Measurements from ENCODE around the gene MECR.

Gene MECR

DNA sequence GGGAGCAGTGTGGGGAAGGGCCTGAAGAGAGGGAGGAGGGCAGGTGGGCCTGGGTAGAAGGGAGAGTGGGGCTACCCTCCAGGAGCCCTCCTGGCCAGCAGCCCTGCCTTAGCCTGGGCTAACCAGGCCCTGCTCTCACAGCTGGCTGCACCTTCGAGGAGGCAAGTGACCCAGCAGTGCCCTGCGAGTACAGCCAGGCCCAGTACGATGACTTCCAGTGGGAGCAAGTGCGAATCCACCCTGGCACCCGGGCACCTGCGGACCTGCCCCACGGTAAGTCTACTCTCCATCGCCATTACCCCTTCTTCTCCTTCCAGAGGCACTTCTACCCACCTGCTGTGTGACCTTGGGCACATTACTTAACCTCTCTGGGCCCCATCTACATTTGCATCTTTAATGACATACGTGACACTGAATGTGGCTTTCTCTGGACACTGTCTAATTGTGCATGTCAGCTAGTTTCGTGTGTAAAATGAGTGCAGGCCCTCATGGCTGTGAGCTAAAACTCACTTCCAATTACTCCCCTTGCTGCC, 24.5 kb upstream of the MECR start:
- no peak for DNase-seq (ENCODE audit: low read depth, low spot score)

DNA sequence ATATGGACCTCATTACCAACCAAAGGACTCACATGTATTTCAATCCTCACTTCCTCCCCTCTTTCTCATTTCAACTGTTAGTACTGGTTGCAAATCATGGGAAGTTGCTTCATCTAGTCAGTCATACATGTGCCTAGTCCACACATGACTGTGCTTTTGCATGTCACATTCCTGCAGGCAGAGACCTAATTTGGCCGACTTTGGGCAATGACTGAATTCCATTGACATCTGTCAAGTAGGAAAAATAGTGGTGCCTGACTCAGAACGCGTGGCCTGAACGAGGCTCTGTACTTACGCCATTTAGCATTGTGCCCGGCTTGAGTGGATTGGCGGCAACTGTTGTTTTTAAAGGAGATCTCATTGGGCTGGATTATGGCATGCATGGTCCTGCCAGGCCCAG, 23.6 kb upstream of the MECR start:
- no peak for DNase-seq (ENCODE audit: low read depth, low spot score)

GRCh38 chr1:29253180-29253579, 22.4 kb upstream of the MECR start:
- DNase-seq (ENCODE audit: low read depth, low spot score): no peak

DNA sequence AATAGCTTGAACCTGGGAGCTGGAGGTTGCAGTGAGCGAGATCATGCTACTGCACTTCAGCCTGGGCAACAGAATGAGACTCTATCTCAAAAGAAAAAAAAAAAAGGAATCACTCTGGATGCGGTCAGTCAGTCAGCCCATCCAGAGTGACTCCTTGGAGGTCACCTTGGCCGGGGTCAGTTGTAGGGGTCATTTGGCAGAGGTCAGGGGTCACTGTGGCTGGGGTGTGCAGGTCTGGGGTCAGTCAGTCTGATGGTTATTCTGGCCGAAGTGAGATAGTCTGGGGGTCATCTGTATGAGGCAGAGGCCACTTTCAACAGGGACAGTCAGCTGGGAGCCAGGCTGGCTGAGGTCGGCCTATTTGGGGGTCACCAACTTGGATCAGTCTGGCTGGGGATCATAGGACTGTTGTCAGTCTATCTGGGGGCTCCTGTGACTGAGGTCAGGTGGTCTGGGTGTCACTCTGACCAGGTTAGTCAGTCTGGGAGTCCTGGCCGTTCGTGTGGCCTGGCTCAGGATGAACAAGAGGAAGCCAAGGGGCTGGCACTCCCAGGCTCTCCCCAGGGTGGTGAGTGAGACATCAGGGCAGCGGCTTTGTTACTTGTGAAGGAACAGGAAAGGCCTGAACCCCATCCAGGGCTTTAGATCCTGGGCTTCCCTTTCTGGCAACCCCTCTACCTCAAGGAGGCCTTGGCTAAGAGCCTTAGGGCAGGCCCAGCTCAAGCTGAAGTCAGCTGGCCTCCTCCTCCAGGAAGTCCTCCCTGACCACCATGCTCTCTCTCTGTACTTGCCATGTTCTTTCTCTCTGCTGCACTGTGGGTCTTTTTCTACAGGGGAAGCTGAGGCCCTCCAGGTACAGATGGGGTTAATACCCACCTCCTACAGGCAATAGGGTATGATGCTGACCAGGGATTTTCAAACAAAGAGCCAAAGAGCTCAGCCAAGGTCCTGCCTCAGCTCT, 20.7 kb upstream of the MECR start:
- no peak for DNase-seq (ENCODE audit: low read depth, low spot score)

DNA sequence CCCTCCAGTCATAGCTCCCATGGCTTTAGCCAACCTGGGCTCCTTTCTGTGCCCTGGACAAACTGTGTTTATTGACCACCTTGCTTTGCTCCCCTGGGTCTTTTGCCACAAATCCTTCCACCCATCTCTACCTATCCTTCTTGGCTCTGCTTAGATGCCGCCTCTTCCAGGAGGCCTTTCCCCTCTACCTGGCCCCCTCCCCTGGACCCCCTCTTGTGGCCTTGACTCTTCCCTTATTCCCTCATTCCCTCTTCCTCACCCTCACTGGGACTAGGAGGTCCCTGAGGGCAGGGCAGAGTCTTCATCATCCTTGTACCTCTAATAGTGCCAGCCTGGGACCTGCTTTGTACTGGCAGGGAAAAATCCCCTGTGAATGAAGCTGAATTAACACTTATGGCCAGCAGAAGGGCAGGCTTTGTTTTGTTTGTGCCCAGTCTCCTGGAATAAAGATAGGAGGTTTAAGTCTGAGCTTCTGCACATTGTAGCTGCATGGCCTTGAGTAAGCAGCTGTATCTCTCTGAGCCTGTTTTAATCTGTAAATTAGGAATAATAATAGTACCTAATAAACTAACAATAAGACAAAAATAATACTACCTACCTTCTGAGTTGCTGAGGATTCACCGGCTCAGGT, 19.3 kb upstream of the MECR start:
- no peak for DNase-seq (ENCODE audit: low read depth, low spot score)

GRCh38 chr1:29249170-29249691, 18.5 kb upstream of the MECR start:
- DNase-seq (ENCODE audit: low read depth, low spot score): peak; percentile 86

GRCh38 chr1:29248409-29248808, 17.7 kb upstream of the MECR start:
- DNase-seq (ENCODE audit: low read depth, low spot score): no peak

- DNase-seq (ENCODE audit: low read depth, low spot score): no peak
Observed at GRCh38 chr1:29247571-29248273, 17.0 kb upstream of the MECR start.

DNA sequence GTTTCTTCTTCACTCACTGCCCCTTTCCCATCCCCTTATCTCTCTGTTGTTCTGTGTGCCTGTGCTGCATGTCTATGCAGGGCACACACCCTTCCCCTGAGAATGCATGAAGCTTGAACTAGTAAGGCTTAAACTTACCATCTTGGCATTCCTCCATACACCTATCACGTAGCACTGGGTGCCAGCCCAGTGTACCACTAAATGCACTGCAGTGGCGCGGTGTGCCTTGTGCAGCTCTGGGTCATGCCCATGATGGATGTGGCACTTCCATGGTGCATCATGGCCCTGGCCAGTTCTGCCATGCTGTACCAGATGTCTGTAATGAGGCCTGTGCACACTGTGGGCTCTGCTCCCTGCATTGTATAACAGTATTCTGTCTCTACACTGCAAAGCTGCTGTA, 16.3 kb upstream of the MECR start:
- DNase-seq (ENCODE audit: low read depth, low spot score): no peak

- no peak for DNase-seq (ENCODE audit: low read depth, low spot score)
Observed at GRCh38 chr1:29245876-29246275, 15.1 kb upstream of the MECR start.

GRCh38 chr1:29245261-29245660, 14.5 kb upstream of the MECR start:
- DNase-seq (ENCODE audit: low read depth, low spot score): no peak

DNA sequence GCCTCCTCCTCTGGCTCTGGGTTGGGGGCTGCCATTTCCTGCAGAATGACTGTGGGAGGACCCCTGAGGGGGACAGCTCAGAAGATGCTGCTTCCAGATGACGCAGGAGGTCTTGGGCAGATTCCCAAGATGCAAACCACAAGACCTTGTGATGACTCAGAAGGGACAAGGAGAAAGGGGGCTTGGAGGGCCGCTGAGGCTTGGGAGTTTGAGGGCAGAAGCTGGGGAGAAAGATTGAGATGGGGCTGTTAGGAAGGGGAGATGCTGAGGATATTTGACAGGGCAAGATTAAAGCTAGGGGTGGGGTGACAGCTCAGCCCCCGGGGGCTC, 13.1 kb upstream of the MECR start:
- DNase-seq (ENCODE audit: low read depth, low spot score): no peak

DNA sequence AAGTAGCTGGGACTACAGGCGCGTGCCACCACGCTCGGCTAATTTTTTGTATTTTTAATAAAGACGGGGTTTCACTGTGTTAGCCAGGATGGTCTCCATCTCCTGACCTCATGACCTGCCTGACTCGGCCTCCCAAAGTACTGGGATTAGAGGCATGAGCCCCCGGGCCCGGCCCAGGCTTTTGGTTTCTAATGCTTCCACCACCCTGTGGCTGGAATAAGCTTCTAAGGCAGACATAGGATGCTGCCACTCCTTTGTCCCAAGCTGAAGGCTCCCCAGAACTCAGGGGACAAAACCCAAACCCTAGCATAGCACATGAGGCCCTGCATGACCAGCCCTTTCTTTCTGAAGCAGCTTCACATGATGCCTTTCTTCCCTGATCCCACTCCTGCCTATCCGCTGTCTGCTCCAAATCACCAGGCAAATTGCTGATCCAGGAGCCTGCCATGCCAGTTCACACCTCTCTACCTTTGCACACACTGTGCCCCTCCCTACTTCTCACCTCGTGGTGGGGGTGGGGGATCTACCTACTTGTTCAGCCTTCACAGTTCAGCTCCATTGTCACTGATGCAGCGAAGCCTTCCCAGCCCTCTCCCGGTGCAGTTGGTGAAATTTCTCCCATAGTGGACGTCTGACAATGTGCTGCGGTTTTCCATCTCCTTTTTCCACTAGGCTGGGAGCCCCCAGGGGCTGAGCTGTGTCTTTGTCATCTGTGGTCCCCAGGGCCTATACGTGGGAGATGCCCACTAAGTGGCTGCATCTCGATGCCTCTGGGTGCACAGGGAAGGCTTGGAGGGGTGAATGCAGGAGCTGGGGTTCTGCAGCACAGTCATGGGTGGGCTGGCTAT, 12.5 kb upstream of the MECR start:
- no peak for DNase-seq (ENCODE audit: low read depth, low spot score)

- DNase-seq (ENCODE audit: low read depth, low spot score): no peak
Observed at GRCh38 chr1:29240986-29241385, 10.3 kb upstream of the MECR start.

DNA sequence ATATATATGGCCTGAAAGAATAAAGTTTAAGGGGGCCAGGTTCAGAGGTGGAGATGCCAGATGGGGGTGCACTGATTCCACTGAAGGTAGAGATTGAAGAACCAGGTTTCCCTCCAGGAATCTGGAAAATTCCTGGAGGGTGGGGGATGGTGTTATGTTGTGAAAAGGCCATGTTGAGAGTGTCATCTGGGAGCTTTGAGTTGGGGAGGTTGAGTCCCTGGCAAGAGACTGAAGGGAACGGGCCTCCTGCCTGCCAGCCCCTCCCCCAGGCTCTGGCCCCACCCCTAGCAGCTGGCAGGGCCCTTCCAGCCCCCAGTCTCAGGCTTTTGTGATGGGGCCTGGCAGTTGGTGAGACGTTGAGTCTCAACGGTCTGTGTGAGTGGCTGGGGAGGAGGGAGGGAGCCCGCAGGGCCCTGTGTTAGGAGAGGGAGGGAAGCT, 9.7 kb upstream of the MECR start:
- no peak for DNase-seq (ENCODE audit: low read depth, low spot score)

GRCh38 chr1:29239142-29239541, 8.4 kb upstream of the MECR start:
- DNase-seq (ENCODE audit: low read depth, low spot score): no peak

GRCh38 chr1:29238620-29239002, 7.9 kb upstream of the MECR start:
- no peak for DNase-seq (ENCODE audit: low read depth, low spot score)

- DNase-seq (ENCODE audit: low read depth, low spot score): no peak
Observed at GRCh38 chr1:29237852-29238619, 7.3 kb upstream of the MECR start.

- DNase-seq (ENCODE audit: low read depth, low spot score): no peak
Observed at GRCh38 chr1:29237129-29237821, 6.5 kb upstream of the MECR start.

- DNase-seq (ENCODE audit: low read depth, low spot score): no peak
Observed at GRCh38 chr1:29236712-29237128, 6.0 kb upstream of the MECR start.
